ENCODE data around the gene EXOC2. TPM values are rescaled to one million over a fixed set of nuclear protein-coding genes. Genes with fewer than 3 reads are reported as not detected.
A peak's percentile ranks its signal among the peaks of the same experiment; 100 is the strongest.

The EXOC2 gene
- total RNA-seq, 1 experiment from 2014 or later = 39.0 TPM

DNA sequence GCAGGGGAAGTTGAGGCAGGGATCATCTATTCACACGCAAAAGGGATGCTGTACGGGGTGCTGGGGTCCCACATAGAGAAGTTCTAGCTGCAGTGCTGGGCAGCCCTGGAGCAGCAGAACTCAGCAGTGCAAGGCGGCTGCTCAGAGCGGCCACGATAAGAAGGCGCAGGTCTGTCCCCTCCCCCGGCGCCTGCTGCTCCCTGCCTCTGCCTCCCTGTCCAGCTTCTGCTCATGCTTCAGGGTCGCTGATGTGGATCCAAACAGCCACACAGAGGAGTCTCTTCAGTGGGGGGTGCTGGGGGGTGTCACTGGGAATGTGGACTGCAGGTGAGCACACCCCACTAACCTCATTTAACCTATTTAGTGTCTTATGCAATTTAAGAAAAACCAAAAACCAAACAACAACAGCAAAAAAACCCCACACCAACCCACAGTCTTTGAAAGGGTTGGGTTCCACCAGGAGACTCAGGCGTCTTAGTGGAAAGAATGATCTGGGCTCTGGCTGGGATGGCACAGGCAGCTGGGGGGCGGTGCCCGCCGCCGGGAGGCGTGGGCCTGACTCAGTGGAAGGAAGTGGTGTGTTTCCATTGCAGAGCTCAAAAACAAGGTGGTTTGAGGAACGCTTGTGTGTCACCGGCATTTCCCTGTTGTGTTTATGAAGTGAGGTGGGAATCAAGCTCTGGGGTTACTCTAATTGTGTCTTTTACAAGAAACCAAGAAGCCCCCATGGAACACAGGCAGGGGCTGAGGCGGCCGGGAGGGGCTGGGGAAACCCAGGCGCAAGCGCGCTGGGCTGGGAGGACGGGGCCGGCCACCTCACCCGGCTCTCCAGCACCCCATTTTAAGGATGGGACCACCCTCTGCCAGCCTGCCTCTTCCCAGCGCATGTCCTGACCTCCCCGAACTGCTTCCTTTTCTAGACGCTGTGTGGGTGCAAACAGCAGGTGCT, 246.2 kb downstream of the EXOC2 start:
- no peak for DNase-seq (ENCODE audit: low spot score)

DNA sequence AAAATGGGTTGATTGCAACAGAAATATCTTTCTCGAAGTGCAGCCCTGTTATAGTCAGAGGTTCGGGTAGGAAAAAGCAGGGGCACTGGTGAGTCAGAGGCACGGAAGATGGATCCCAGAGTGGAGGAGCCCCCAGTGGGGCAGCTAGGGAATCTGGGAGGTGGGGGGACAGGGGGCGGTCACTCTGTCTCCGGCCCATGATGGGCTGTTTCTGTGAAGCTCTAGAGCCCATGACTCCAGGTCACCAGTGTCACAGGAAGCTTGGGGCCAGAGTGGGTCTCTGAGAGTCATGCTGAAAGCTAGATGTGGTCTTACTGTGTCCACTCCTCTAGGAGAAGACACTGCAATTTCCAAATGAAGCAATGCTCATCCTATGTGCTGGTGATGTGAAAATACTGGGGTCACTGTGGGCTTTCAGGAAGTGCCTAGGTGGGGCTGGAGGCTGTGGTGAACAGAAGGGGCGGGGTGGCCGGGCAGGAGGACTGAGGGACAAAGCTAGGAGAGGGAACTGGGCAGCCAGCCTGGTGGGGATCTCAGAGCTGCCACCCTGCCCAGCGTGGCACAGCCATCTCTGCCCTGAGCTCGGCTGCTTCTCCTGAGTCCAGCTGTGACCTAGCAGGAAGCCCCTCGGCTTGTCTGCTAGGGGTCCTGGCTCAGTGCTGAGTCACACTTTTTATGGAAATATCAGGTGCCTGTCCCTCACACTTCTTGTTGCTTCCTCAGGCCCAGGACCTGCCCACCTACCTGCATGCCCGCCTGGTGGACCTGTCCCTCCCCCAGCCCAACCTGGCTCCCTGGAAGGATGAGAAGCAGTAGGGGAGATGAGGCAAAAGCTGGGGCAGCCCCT, 247.1 kb downstream of the EXOC2 start:
- no peak for DNase-seq (ENCODE audit: low spot score)

DNA sequence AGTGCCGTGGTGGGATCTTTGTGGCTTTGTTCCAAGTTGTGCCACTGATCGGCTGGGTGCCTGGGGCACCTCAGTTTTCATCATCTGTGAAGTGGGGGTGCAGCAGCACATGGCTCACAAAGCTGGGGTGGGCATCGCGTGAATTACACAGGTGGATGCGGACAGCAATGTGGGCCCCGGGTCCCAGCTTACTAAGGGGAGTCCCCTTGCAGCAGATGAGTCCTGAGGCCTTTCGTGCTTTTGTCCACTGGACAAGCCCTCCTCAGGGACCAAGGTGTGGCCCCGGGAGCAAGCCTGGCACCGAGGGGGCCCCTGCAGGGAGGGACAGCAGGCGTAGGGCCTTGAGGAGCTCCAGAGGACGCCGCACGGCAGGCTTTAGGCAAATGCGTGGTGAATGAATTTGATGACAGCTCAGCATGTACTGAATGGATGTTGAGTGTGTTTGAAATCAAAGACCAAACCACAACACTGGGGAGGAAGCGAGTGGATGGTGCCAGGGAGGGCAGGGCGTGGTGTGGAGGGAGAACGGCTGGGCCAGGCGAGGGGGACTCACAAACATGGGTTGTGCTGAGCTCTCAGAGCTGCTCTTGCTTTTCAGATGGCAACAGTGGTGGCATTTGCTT, 248.2 kb downstream of the EXOC2 start:
- no peak for DNase-seq (ENCODE audit: low spot score)

DNA sequence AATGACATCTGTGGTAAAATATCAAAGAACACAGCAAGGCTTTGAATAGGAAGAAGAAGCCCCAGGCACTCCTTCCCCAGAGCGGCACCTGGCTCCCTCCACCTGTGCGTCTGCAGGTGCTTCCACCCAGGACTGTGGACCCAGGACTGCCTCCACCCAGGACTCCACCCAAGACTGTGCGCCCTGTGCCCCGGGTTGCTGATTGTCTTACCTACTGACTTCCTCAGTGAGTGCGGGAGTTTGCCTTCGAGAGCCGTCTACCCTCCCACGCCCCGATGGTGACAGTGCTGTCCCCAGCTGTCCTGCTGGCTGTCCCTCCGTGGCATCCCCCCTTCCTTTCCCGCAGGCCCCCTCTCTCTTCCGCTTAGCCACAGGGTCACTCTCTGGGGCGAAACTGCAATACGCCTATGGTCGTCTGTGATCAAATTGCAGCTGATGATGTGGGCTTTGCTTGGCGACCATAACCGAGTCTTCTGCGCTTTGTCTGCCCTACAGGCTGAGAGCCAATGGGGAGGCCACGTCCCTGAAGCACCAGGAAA, 249.2 kb downstream of the EXOC2 start:
- DNase-seq (ENCODE audit: low spot score) = no peak

DNA sequence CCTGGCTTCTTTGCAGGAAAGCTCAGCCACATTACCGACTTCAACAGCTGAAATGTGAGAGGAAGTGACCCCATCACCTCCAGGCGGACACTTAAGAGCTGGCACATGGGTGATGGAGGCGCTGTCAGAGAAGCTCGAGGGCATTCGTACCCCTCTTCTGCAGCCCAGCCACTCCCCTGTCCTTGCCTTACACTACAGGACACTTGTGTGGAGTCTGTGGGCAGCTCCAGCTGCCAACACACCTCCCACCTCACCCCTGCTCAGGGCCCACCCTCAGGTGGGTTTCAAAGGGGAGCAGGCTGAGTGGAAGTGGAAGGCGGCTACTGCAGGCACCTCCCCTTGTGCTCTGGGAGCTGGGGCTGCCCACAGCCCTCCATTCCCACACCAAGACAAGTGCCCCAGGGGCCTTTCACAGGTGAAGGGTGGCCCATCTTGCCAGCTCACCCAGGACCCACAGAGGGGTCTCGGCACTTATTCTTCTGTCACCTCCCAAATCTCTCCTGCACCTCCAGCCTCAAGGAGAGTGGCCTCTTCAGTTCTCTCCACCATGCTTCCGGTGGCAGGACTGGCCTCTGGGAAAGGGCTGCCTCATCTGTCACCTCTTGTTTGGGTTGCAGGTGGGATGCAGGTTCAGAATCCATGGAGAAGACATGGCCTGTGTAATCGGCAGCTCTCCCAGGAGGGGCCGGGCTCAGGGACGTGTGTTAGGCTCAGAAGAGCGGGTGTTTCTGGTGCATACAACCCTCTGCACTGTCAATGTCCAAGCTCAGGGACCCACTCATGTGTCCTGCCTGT, 251.6 kb downstream of the EXOC2 start:
- no peak for DNase-seq (ENCODE audit: low spot score)

DNA sequence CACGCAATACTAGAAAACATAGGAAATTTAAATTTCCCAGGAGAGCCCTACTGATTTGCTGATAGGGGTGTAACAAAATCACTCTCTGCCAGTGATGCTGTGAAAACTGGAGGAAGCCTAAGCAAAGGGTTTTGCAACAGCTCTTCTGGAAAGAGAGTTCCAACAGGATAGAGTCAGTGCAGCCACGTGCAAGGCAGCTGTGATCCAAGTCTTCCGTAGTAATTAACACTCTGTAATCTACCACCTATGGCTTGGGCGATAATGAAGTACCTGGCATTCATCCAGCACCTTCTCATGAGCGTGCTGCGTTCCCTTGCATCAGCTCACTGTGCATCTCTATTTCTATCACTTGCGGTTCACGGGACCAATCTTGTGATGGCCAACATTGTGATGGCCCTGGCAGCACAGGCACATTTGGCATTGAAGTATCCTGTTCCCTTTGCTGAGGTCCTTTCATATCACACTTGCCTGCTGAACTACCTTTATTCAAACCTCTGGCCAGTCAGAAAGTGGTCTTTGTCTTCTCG, 253.2 kb downstream of the EXOC2 start:
- no peak for DNase-seq (ENCODE audit: low spot score)

DNA sequence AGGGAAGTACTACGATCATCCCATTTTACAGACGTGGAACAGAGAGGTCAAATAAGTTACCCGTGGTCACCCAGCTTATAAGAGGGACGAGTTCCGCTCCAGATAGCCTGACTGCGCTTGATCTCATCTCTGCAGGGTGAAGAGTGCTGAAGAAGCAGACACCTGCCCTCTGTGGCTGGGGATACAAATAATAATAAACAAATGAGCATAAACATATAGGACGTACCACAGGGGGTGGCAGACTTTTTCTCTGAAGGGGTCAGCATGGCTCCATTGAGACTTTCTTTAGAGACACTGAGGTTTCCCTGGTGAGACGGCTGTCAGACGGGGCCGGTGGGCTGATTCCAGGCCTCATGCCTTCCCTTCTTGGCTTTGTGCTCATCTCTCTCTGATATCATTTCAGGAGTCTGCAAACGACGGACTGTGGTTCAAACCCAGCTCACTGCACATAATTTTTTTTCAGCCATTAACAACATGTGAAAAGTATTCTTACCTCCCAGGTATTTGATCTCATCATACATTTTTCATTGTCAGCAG, 254.2 kb downstream of the EXOC2 start:
- no peak for DNase-seq (ENCODE audit: low spot score)

DNA sequence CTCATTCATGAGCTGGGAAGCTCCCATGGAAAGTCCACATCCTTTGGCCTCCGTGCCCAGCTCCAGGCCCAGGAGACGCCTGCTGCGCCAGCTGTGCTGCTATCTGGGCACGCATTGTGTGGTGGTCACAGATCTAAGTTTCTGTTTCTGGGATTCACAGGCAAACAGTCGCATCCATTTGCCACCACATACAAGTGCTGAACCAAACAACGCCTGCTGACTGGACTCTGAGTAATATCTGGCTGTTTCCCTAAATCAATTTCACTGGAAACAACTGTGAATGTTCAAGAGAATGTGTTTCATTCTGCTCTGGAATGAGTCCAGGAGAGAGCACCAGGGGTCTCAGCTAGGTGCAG, 255.9 kb downstream of the EXOC2 start:
- peak; percentile 30 for DNase-seq (ENCODE audit: low spot score)

DNA sequence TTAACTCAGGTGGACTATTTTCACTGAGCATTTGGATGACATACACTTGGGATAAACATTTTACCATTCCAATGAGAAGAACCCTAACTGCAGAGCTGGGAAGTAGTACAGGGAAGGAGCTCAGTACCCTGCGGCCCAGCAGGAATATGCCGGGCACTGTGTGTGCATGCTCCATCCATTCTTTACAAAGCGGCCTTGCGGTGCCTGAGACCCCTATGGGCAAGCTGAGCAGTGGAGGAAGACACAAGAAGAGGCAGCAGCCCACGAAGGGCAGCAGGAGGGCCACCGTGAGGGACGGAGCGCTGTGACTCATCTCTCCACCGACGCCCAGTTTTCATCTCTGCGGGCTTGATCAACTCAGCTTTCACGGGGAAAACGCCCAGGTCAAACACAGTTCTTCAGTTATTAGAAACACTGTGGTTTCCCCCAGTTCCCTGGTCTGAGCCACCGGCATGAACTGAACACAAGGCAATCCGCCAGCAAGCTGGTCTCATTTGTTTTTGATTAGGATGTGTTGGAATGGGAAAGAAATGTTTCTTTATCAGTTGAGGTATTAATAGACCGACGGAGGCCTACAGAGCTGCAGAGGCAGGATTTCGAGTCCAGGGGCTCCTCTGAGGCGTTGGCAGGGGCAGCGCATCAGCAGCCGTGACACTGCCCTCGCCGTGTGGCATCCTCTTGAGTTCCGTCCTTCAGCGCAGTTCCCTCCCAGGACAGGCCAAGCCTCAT, 256.5 kb downstream of the EXOC2 start:
- DNase-seq (ENCODE audit: low spot score) = peak; percentile 87

DNA sequence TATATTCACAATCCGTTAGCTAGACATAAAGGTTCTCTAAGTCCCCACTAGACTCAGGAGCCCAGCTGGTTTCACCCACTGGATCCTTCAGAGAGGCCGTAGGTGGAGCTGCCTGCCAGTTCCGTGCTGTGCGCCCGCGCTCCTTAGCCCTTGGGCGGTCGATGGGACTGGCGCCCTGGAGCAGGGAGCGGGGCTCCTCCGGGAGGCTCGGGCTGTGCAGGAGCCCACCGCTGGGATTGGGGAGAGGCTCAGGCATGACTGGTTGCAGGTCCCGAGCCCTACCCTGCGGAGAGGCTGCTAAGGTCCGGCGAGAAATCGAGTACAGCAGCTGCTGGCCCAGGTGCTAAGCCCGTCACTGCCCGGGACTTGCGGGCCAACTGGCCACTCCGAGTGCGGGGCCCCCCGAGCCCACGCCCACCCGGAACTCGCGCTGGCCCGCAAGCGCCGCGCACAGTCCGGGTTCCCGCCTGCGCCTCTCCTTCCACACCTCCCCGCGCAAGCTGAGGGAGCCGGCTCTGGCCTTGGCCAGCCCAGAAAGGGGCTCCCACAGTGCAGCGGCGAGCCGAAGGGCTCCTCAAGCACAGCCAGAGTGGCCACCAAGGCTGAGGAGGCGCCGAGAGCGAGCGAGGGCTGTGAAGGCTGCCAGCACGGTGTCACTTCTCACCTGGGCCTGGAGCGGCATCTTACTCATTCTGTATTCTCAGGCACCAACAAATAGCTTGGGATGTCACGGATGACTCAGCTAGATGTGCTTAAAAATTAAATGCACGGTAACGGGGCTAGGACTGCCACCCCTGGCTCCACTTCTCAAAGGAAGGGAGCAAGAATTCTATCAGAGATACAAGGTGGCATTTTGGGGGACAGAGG, 257.3 kb downstream of the EXOC2 start:
- peak; percentile 59 for DNase-seq (ENCODE audit: low spot score)

Other genes with a start within 250 kb of the EXOC2 start
- gene HUS1B, start 36.0 kb downstream of the EXOC2 start, total RNA-seq (2014; rRNA removed; shearing (Covaris generic)) = 0.12 and 1.2 TPM in 2 replicates